ENCODE data around the gene MTHFD1. TPM values are rescaled to one million over a fixed set of nuclear protein-coding genes. Genes with fewer than 3 reads are reported as not detected.

The MTHFD1 gene
- total and polyA plus RNA-seq, 2 donors from 2014 or later: 73.0 to 76.1 TPM

DNA sequence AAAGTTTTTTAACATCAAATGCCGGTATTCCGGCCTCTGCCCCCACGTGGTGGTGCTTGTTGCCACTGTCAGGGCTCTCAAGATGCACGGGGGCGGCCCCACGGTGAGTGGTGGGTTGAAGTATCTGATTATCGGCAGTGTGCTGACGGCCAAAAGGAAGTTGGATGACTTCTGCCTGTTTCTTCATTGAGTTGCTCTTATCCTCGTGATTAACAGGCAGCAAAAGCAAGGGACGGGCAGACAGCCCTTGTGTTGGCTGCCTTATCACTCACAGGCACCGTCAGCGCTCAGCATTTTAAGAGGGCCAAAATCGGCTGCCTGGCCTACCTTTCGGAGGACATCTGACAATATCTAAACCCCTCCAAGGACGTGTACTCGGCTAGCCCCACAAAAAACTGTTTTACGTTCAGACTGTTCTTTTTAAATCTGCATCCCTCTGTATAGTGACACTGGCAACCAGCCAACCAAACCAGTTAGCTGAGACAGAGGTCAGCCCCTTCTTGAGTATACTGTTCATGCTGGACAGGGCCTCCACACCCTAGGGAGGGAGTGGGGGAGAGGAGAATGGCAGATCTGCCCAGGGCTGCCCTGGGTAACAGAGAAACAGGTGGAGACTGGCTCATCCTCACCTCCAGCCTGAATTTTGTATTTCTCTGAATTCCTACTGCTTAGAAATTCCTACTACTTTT lies 54.3 kb downstream of the MTHFD1 start:
- no peaks in the 10 kb centered on the region for H3K9me3 ChIP-seq (ENCODE audit: control insufficient read depth in 2 of 3, insufficient read depth in 1 of 3, low read length in 3 of 3)
- no peak for FAIRE-seq
- DNase-seq: peak in 3 of 5 donors; percentile 54 to 82 (median 74)
- H3K4me3 ChIP-seq (ENCODE audit: low read length in 3 of 3): no peak overlapping the region
- H3K27ac ChIP-seq (ENCODE audit: low read depth in 2 of 2, low read length in 2 of 2): no peak overlapping the region
- no peaks in the 10 kb centered on the region for H3K27me3 ChIP-seq (ENCODE audit: control insufficient read depth, insufficient read depth, low read length)
- TF ChIP-seq, protein P1, sequence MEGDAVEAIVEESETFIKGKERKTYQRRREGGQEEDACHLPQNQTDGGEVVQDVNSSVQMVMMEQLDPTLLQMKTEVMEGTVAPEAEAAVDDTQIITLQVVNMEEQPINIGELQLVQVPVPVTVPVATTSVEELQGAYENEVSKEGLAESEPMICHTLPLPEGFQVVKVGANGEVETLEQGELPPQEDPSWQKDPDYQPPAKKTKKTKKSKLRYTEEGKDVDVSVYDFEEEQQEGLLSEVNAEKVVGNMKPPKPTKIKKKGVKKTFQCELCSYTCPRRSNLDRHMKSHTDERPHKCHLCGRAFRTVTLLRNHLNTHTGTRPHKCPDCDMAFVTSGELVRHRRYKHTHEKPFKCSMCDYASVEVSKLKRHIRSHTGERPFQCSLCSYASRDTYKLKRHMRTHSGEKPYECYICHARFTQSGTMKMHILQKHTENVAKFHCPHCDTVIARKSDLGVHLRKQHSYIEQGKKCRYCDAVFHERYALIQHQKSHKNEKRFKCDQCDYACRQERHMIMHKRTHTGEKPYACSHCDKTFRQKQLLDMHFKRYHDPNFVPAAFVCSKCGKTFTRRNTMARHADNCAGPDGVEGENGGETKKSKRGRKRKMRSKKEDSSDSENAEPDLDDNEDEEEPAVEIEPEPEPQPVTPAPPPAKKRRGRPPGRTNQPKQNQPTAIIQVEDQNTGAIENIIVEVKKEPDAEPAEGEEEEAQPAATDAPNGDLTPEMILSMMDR (IDR thresholded peaks at IDR 0.05; ENCODE audit: borderline replicate concordance, extremely low read depth, insufficient read depth): no peak
- peaks cover 0 to 25% (median 4%) of the 10 kb centered on the region in 3 donors for H3K4me1 ChIP-seq (ENCODE audit: control insufficient read depth in 2 of 3, insufficient read depth in 2 of 3, low read depth in 1 of 3, low read length in 3 of 3)
- peaks cover 6 to 14% (median 9%) of the 10 kb centered on the region in 3 donors for H3K36me3 ChIP-seq (ENCODE audit: control insufficient read depth in 2 of 3, insufficient read depth in 3 of 3, low read length in 3 of 3)
- intact Hi-C loops (cut with DNase I): no loop called here
- H3K9ac ChIP-seq (ENCODE audit: low read length in 3 of 3): no peak overlapping the region

- Histone ChIP-seq H3K4me3 (ENCODE audit: low read length in 3 of 3) (no peak overlapping the region), H3K27me3 (ENCODE audit: control insufficient read depth, insufficient read depth, low read length) (no peaks in the 10 kb centered on the region), H3K9me3 (ENCODE audit: control insufficient read depth in 2 of 3, insufficient read depth in 1 of 3, low read length in 3 of 3) (no peaks in the 10 kb centered on the region), H3K36me3 (ENCODE audit: control insufficient read depth in 2 of 3, insufficient read depth in 3 of 3, low read length in 3 of 3) (peaks cover 6 to 14% (median 9%) of the 10 kb centered on the region in 3 donors), H3K9ac (ENCODE audit: low read length in 3 of 3) (no peak overlapping the region), H3K4me1 (ENCODE audit: control insufficient read depth in 2 of 3, insufficient read depth in 2 of 3, low read depth in 1 of 3, low read length in 3 of 3) (peaks cover 0 to 9% (median 6%) of the 10 kb centered on the region in 3 donors), H3K27ac (ENCODE audit: low read depth in 2 of 2, low read length in 2 of 2) (no peak overlapping the region)
- intact Hi-C loops (cut with DNase I): no loop called here
- TF ChIP-seq, protein P1 (IDR thresholded peaks at IDR 0.05; ENCODE audit: borderline replicate concordance, extremely low read depth, insufficient read depth): no peak
- FAIRE-seq: no peak
- DNase-seq: no peak
Measured at GRCh38 chr14:64444140-64444539, 56.0 kb downstream of the MTHFD1 start.

DNA sequence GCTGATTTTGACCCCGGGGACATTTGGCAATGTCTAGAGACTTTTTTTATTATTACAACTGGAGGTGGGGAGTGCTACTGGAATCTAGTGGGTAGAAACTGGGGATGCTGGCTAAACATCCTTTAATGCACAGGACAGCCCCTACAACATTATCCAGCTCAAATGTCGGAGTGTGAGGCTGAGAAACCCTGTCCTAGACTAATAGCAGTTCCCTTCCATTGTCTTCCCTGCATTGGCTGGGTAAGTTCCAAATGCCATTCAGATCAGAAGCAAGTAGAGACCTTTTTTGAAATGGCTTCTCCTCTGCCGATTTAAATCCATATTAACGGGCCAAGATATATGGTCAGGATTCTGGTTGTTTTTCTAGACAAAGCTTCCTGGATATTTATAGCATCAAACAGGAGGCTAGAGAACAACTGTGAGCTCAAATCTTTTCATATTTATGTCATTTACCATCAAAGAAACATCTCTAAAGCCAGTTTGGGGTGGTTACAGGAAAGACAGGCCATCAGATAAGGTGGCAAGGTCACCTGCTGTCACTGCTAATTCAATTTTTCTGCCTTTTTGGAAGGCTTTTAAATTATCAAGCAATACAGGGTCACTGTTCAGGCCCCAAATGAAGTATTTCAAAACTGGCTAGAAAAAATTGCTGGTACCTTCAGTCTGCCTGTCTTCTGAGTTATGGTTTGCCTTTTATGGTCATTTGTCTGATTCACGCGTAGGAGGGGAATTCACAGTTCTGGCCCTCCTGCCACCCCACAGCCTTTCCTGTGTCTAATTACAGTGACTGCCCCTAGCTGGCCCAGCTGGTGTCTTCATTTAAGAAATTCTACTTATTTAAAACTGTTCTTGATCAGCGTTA lies 57.1 kb downstream of the MTHFD1 start:
- no peaks in the 10 kb centered on the region for H3K27me3 ChIP-seq (ENCODE audit: control insufficient read depth, insufficient read depth, low read length)
- no peak overlapping the region for H3K4me3 ChIP-seq (ENCODE audit: low read length in 3 of 3)
- H3K9ac ChIP-seq (ENCODE audit: low read length in 3 of 3): no peak overlapping the region
- H3K27ac ChIP-seq (ENCODE audit: low read depth in 2 of 2, low read length in 2 of 2): peak overlapping the region in 1 of 2 donors; percentile 32
- TF ChIP-seq, protein P1 (IDR thresholded peaks at IDR 0.05; ENCODE audit: borderline replicate concordance, extremely low read depth, insufficient read depth): no peak
- H3K9me3 ChIP-seq (ENCODE audit: control insufficient read depth in 2 of 3, insufficient read depth in 1 of 3, low read length in 3 of 3): no peaks in the 10 kb centered on the region
- H3K36me3 ChIP-seq (ENCODE audit: control insufficient read depth in 2 of 3, insufficient read depth in 3 of 3, low read length in 3 of 3): peaks cover 6 to 16% (median 15%) of the 10 kb centered on the region in 3 donors
- DNase-seq: peak in 4 of 5 donors; percentile 61 to 91 (median 76)
- H3K4me1 ChIP-seq (ENCODE audit: control insufficient read depth in 2 of 3, insufficient read depth in 2 of 3, low read depth in 1 of 3, low read length in 3 of 3): peaks cover 0 to 6% (median 6%) of the 10 kb centered on the region in 3 donors
- no peak for FAIRE-seq
- intact Hi-C loops (cut with DNase I): no loop called here
